Measurements from ENCODE around the gene UBR3.
"Not testable (repeated sequence)": the region's sequence is repeated elsewhere in the genome, so short reads cannot be mapped to it uniquely, and the experiment has no call there.

Gene UBR3

GRCh38 chr2:169824373-169825333, 2.6 kb upstream of the UBR3 start, which contains the start of gene METTL5:
Gene METTL5, minus strand, starts transcription at chr2:169824905. Its CDS starts 308 bp downstream, at chr2:169824597.
- peak; percentile 54 for TF ChIP-seq CTCF (IDR thresholded peaks at IDR 0.05; ENCODE audit: low read length, missing control alignments)
- peak within 1 kb of the TSS; percentile 65 for H3K4me3 ChIP-seq (replicated peaks; ENCODE audit: low read depth, low read length)
- peak; percentile 79 for DNase-seq (ENCODE audit: low read depth)

GRCh38 chr2:169828141-169828811, 1.0 kb downstream of the UBR3 start:
- H3K4me3 ChIP-seq (replicated peaks; ENCODE audit: low read depth, low read length) = peak overlapping the region; percentile 85
- peak; percentile 56 for DNase-seq (ENCODE audit: low read depth)
- no peak for TF ChIP-seq CTCF (IDR thresholded peaks at IDR 0.05; ENCODE audit: low read length, missing control alignments)

- TF ChIP-seq CTCF (IDR thresholded peaks at IDR 0.05; ENCODE audit: low read length, missing control alignments) = no peak
- no peak overlapping the region for H3K4me3 ChIP-seq (replicated peaks; ENCODE audit: low read depth, low read length)
- no peak for DNase-seq (ENCODE audit: low read depth)
Observed at GRCh38 chr2:169834401-169834800, 7.1 kb downstream of the UBR3 start.

GRCh38 chr2:169838743-169839489, 11.7 kb downstream of the UBR3 start:
- no peak overlapping the region for H3K4me3 ChIP-seq (replicated peaks; ENCODE audit: low read depth, low read length)
- no peak for DNase-seq (ENCODE audit: low read depth)
- no peak for TF ChIP-seq CTCF (IDR thresholded peaks at IDR 0.05; ENCODE audit: low read length, missing control alignments)

GRCh38 chr2:169839954-169840746, 12.9 kb downstream of the UBR3 start:
- TF ChIP-seq CTCF (IDR thresholded peaks at IDR 0.05; ENCODE audit: low read length, missing control alignments) = no peak
- H3K4me3 ChIP-seq (replicated peaks; ENCODE audit: low read depth, low read length) = peak overlapping the region; percentile 12
- DNase-seq (ENCODE audit: low read depth) = peak; percentile 84

GRCh38 chr2:169840747-169841142, 13.5 kb downstream of the UBR3 start:
- no peak for TF ChIP-seq CTCF (IDR thresholded peaks at IDR 0.05; ENCODE audit: low read length, missing control alignments)
- no peak overlapping the region for H3K4me3 ChIP-seq (replicated peaks; ENCODE audit: low read depth, low read length)
- DNase-seq (ENCODE audit: low read depth) = no peak

- DNase-seq (ENCODE audit: low read depth); H3K4me3 ChIP-seq (replicated peaks; ENCODE audit: low read depth, low read length): not testable (repeated sequence)
Observed at GRCh38 chr2:169841625-169842024, 14.4 kb downstream of the UBR3 start.
